ENCODE data around the gene NOVA2. TPM values are rescaled to one million over a fixed set of nuclear protein-coding genes. Genes with fewer than 3 reads are reported as not detected.

The NOVA2 gene
- 0.33 to 0.49 TPM (median 0.44 TPM) in 5 replicates for total RNA-seq (2022; extraction: Qiagen RNA extraction)

DNA sequence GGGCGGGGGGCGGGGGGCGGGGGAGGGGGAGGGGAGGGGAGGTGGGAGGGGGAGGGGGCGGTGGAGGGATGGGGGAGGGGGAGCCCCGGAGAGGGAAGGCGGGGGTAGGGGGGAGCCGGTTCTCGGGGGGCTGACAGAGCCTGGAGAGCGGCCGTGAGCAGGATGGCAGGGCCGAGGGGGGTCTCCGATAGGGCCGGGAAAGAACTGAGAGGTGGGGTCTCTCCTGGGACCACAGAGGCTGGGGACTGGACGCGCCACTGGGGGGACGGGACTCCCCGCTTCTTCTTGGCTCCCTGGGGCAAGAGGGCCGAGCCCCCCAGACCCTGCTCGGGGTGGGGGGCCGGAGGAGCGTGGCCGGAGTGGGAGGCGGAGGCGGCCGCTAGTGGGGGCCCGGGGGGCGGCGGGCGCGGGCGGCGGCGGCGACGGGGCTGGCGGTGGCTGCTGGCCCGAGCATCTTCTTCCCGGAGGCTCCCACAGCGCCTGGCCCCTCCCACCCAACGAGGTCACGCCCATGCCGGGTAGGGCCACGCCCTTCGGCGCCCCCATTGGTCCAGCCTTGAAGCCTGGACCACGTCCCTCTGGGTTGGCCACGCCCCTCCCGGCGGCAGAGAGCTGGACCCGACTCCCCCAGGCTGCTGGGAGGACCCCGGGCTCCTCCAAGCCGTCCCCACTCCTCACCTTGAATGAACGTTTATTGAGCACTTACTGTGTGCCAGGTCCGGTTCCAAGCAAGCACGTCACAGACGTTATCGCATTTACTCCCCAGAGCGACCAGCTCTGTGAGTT, at the start of gene NOVA2:
Gene NOVA2, minus strand, starts transcription at position 313 of the 786 bp plus-strand sequence. CDS start 514 bp downstream, outside the sequence.

DNA sequence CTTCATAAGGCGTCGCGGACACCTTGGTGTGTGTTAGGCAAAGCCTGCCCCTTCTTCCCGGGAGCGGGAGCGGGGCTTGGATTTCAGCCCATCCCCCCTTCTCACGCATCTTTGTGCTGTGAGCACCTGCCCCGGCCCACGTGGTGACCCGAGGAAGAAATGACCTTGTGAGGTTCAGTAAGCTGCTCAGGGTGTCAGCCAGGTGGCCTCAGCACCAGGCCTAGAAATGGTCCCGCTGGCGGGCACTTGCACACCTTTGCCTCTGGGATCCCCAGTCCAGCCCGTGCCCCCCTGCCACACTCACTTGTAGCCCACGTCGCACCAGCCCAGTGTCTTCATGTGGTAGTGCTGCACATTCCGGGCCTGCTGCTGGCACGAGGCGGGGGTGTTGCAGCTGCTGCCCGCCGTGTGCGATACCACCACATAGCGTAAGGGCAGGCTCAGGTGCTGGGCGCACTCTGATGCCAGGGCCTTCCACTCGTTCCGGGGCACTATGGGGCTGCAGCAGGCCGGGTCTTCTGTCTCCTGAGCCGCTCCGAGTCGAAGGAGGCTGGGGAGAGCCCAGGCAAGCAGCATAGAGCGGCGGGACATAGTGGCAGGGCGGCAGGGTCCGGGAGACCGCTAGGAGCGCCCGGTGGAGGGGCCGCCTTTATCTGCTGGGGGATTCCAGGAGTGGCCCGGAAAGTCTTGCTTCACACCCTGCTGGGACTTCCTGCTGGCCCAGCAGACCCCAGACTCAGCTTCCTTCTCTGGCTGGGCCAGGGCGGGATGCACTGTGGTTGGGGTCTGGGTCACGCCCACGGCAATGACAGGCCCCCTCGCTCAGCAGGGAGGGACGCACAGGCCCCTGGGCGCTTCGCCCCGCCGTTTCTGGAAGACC, 49.0 kb upstream of the NOVA2 start, which contains the start of gene PGLYRP1:
Gene PGLYRP1, minus strand, starts transcription at position 623 of the 880 bp plus-strand sequence. Its CDS starts 32 bp downstream, at position 591.

GRCh38 chr19:45994998-45995714, 21.5 kb upstream of the NOVA2 start, which contains the start of gene CCDC61:
Gene CCDC61 (plus strand): TSS chr19:45995467. CDS start chr19:46003019, 7,552 bp downstream.

GRCh38 chr19:45913874-45914830, 59.5 kb downstream of the NOVA2 start, which contains the start of gene NANOS2:
Gene NANOS2 (minus strand): TSS chr19:45914778. CDS start chr19:45914693, 85 bp downstream.

GRCh38 chr19:45901912-45902650, 71.6 kb downstream of the NOVA2 start, which contains the start of gene MYPOP:
Gene MYPOP (minus strand): TSS chr19:45902613. CDS start chr19:45901773, 840 bp downstream.

GRCh38 chr19:45885556-45886426, 87.9 kb downstream of the NOVA2 start, which contains the start of gene IRF2BP1:
Gene IRF2BP1 (minus strand): TSS chr19:45886141. CDS start chr19:45885774, 367 bp downstream.

Other genes starting within 250 kb of the NOVA2 start
- 7.2 to 10.0 TPM (median 9.3 TPM) in 5 replicates for gene FBXO46, start 243.0 kb downstream of the NOVA2 start, total RNA-seq (2022; extraction: Qiagen RNA extraction)
- 0.06 to 0.08 TPM (median 0.07 TPM) in 4 of 5 replicates, not detected in the other for gene MEIOSIN, start 240.4 kb downstream of the NOVA2 start, total RNA-seq (2022; extraction: Qiagen RNA extraction)
- gene SIX5, start 204.6 kb downstream of the NOVA2 start, total RNA-seq (2022; extraction: Qiagen RNA extraction), result 16.8 to 28.2 TPM (median 25.8 TPM) in 5 replicates
- 32.3 to 55.5 TPM (median 45.8 TPM) in 5 replicates for gene DMPK, start 191.4 kb downstream of the NOVA2 start, total RNA-seq (2022; extraction: Qiagen RNA extraction)
- 20.2 to 37.2 TPM (median 35.9 TPM) in 5 replicates for gene DMWD, start 181.0 kb downstream of the NOVA2 start, total RNA-seq (2022; extraction: Qiagen RNA extraction)
- gene RSPH6A, start 158.6 kb downstream of the NOVA2 start, total RNA-seq (2022; extraction: Qiagen RNA extraction), result not detected in 5 replicates
- gene SYMPK, start 110.7 kb downstream of the NOVA2 start, total RNA-seq (2022; extraction: Qiagen RNA extraction), result 53.1 to 81.3 TPM (median 74.4 TPM) in 5 replicates
- gene FOXA3, start 109.5 kb downstream of the NOVA2 start, total RNA-seq (2022; extraction: Qiagen RNA extraction), result 0.55 to 0.95 TPM (median 0.91 TPM) in 5 replicates
- gene IRF2BP1, start 87.7 kb downstream of the NOVA2 start, total RNA-seq (2022; extraction: Qiagen RNA extraction), result 19.8 to 36.1 TPM (median 34.7 TPM) in 5 replicates
- gene MYPOP, start 71.3 kb downstream of the NOVA2 start, total RNA-seq (2022; extraction: Qiagen RNA extraction), result 5.3 to 10.5 TPM (median 8.7 TPM) in 5 replicates
- gene NANOS2, start 59.1 kb downstream of the NOVA2 start, total RNA-seq (2022; extraction: Qiagen RNA extraction), result not detected in 5 replicates
- 3.7 to 6.2 TPM (median 4.5 TPM) in 5 replicates for gene CCDC61, start 21.6 kb upstream of the NOVA2 start, total RNA-seq (2022; extraction: Qiagen RNA extraction)
- gene PGLYRP1, start 49.2 kb upstream of the NOVA2 start, total RNA-seq (2022; extraction: Qiagen RNA extraction), result not detected in 5 replicates
- gene IGFL4, start 67.1 kb upstream of the NOVA2 start, total RNA-seq (2022; extraction: Qiagen RNA extraction), result 0.28 to 0.52 TPM (median 0.41 TPM) in 5 replicates
- gene IGFL3, start 150.8 kb upstream of the NOVA2 start, total RNA-seq (2022; extraction: Qiagen RNA extraction), result 0.23 to 0.40 TPM (median 0.31 TPM) in 3 of 5 replicates, not detected in the others
- gene IGFL2, start 174.4 kb upstream of the NOVA2 start, total RNA-seq (2022; extraction: Qiagen RNA extraction), result 0.20 to 1.3 TPM (median 0.34 TPM) in 5 replicates